Neural crest cell (in vitro differentiated cells): ENCODE results near the gene CRYBB1. TPM values are rescaled to one million over a fixed set of nuclear protein-coding genes. Genes with fewer than 3 reads are reported as not detected.
A peak's percentile ranks its signal among the peaks of the same experiment; 100 is the strongest.

Source experiments
- DNase-seq: peaks from one replicate; pipeline ENCODE4 v3.0.0; 2021; ENCODE audit warnings: low read depth, mixed read lengths, low spot score
- H3K27ac Mint-ChIP-seq: one replicate; pipeline ENCODE4 v1.8.0; 2021; ENCODE audit warnings: mild to moderate bottlenecking, mixed read lengths; ENCODE audit not compliant: unreplicated experiment
- H3K27me3 Mint-ChIP-seq: 2 replicates; pipeline ENCODE4 v1.8.0; 2021; ENCODE audit warnings: low read depth, mild to moderate bottlenecking, mixed read lengths
- H3K36me3 Mint-ChIP-seq: 2 replicates; pipeline ENCODE4 v1.8.0; 2021; ENCODE audit warnings: low read depth, mild to moderate bottlenecking, mixed read lengths
- H3K4me1 Mint-ChIP-seq: 2 replicates; pipeline ENCODE4 v1.8.0; 2021; ENCODE audit warnings: mixed read lengths
- H3K4me3 Mint-ChIP-seq: one replicate; pipeline ENCODE4 v1.8.0; 2021; ENCODE audit warnings: mild to moderate bottlenecking, mixed read lengths
- H3K9me3 Mint-ChIP-seq: 2 replicates; pipeline ENCODE4 v1.8.0; 2021; ENCODE audit warnings: mixed read lengths
- CTCF ChIP-seq: fragments of 200-600 bp; sonication (generic); conservative IDR thresholded peaks from 2 replicates; pipeline ENCODE4 v1.5.0; 2021; ENCODE audit warnings: antibody characterized with exemption, mild to moderate bottlenecking
- total RNA-seq: library from RNA; stranded (reverse); gene quantifications from 2 replicates; pipeline ENCODE4 v1.2.1, GENCODE V29; 2021

CRYBB1 gene
- total RNA-seq, 1 donor from 2014 or later, result not detected

GRCh38 chr22:26580240-26580962 is 37.4 kb downstream of the CRYBB1 start:
- no peaks in the 10 kb centered on the region for H3K9me3 Mint-ChIP-seq
- no peak overlapping the region for H3K27ac Mint-ChIP-seq
- no peaks in the 10 kb centered on the region for H3K27me3 Mint-ChIP-seq
- H3K4me3 Mint-ChIP-seq, result no peak overlapping the region
- H3K36me3 Mint-ChIP-seq, result no peaks in the 10 kb centered on the region
- H3K4me1 Mint-ChIP-seq, result peaks cover 10% of the 10 kb centered on the region
- no peak for DNase-seq
- no peak for TF ChIP-seq CTCF

GRCh38 chr22:26579331-26579886 is 38.4 kb downstream of the CRYBB1 start:
- peaks cover 2% of the 10 kb centered on the region for H3K27me3 Mint-ChIP-seq
- H3K9me3 Mint-ChIP-seq, result no peaks in the 10 kb centered on the region
- no peak overlapping the region for H3K4me3 Mint-ChIP-seq
- no peak for DNase-seq
- H3K36me3 Mint-ChIP-seq, result no peaks in the 10 kb centered on the region
- peaks cover 10% of the 10 kb centered on the region for H3K4me1 Mint-ChIP-seq
- no peak for TF ChIP-seq CTCF
- H3K27ac Mint-ChIP-seq, result no peak overlapping the region

GRCh38 chr22:26577081-26577480 is 40.7 kb downstream of the CRYBB1 start:
- no peaks in the 10 kb centered on the region for H3K9me3 Mint-ChIP-seq
- H3K4me1 Mint-ChIP-seq, result peaks cover 10% of the 10 kb centered on the region
- no peak overlapping the region for H3K4me3 Mint-ChIP-seq
- no peak overlapping the region for H3K27ac Mint-ChIP-seq
- peaks cover 2% of the 10 kb centered on the region for H3K27me3 Mint-ChIP-seq
- DNase-seq, result no peak
- TF ChIP-seq CTCF, result no peak
- no peaks in the 10 kb centered on the region for H3K36me3 Mint-ChIP-seq

GRCh38 chr22:26576026-26576680 is 41.7 kb downstream of the CRYBB1 start:
- H3K36me3 Mint-ChIP-seq, result no peaks in the 10 kb centered on the region
- DNase-seq, result no peak

More at GRCh38 chr22:26576026-26576680, 41.7 kb downstream of the CRYBB1 start:
- Mint-ChIP-seq H3K4me3 (no peak overlapping the region), H3K9me3 (no peaks in the 10 kb centered on the region), H3K27me3 (peaks cover 4% of the 10 kb centered on the region), H3K4me1 (peaks cover 19% of the 10 kb centered on the region), H3K27ac (peak overlapping the region; percentile 7)
- no peak for TF ChIP-seq CTCF
